Brain microvascular endothelial cell (primary cell): ENCODE data around the gene ATPAF1.
"Not testable (repeated sequence)": the region's sequence is repeated elsewhere in the genome, so short reads cannot be mapped to it uniquely, and the experiment has no call there.

Source experiments
- DNase-seq: peaks from one replicate; pipeline ENCODE4 v3.0.0-alpha.2; 2020
- H3K27ac ChIP-seq: fragments of 250-450 bp; sonication (Bioruptor Pico); 2 replicates; pipeline ENCODE4 v1.5.1; 2020; ENCODE audit warnings: mild to moderate bottlenecking, moderate library complexity
- H3K27me3 ChIP-seq: fragments of 250-450 bp; sonication (Bioruptor Pico); replicated peaks from 2 replicates; pipeline ENCODE4 v1.5.1; 2020; ENCODE audit warnings: mild to moderate bottlenecking
- H3K36me3 ChIP-seq: fragments of 250-450 bp; sonication (Bioruptor Pico); replicated peaks from 2 replicates; pipeline ENCODE4 v1.5.1; 2020; ENCODE audit warnings: mild to moderate bottlenecking
- H3K4me3 ChIP-seq: 2 replicates; pipeline ENCODE4 v1.5.1; 2011; ENCODE audit warnings: low read depth, mild to moderate bottlenecking, control low read depth, low read length, moderate library complexity
- in situ Hi-C: cut with HindIII; loops from 2 replicates; pipeline ENCODE4 v1.10.0; 2017; ENCODE audit warnings: low sequenced_read_pairs, low pct_ligation_motif_present
- TF ChIP-seq, protein P1 (sequence below): IDR thresholded peaks from 2 replicates; pipeline ENCODE4 v1.5.1; 2011; ENCODE audit warnings: low read depth, mild to moderate bottlenecking, moderate library complexity, low read length, control low read depth, inconsistent platforms; ENCODE audit errors: missing control alignments

Gene ATPAF1

DNA sequence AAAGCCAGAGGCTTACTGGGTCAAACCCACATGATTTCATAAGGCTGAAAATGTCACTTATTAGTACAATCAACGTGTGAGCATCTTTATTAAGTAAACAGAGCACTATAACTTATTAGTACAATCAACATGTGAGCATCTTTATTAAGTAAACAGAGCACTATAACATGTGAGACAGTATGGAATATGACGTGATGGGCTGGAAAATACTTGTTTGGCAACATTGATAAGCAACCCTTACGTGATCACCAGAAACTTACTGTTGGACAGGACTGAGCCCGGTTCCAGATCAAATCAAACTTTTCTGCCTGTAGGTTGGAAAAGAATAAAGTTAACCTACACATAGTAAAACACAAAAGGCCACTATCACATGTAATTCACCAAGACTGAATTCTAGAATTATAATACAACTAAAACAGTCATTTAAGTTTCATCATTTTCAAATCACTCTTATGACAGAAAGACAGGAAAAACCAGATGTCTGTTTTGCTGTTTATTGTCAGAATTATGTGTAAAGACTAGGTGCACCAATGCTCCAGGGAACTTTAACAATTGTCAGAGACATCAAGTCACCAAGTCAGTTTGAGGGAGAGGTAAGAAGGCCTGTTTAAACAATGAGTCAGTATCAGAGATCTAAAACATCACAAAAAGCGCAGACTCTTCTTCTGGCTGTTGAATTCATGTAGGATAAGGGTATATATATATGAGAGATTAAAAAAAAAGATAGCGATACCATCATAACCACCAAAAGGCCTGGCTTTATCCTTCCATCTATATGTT is 15.7 kb downstream of the ATPAF1 start:
- in situ Hi-C loops: no loop called here
- no peak overlapping the region for H3K27ac ChIP-seq
- no peak for DNase-seq
- TF ChIP-seq, protein P1, sequence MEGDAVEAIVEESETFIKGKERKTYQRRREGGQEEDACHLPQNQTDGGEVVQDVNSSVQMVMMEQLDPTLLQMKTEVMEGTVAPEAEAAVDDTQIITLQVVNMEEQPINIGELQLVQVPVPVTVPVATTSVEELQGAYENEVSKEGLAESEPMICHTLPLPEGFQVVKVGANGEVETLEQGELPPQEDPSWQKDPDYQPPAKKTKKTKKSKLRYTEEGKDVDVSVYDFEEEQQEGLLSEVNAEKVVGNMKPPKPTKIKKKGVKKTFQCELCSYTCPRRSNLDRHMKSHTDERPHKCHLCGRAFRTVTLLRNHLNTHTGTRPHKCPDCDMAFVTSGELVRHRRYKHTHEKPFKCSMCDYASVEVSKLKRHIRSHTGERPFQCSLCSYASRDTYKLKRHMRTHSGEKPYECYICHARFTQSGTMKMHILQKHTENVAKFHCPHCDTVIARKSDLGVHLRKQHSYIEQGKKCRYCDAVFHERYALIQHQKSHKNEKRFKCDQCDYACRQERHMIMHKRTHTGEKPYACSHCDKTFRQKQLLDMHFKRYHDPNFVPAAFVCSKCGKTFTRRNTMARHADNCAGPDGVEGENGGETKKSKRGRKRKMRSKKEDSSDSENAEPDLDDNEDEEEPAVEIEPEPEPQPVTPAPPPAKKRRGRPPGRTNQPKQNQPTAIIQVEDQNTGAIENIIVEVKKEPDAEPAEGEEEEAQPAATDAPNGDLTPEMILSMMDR: no peak
- no peak overlapping the region for H3K4me3 ChIP-seq
- H3K36me3 ChIP-seq: peaks cover 12% of the 10 kb centered on the region
- no peaks in the 10 kb centered on the region for H3K27me3 ChIP-seq

DNA sequence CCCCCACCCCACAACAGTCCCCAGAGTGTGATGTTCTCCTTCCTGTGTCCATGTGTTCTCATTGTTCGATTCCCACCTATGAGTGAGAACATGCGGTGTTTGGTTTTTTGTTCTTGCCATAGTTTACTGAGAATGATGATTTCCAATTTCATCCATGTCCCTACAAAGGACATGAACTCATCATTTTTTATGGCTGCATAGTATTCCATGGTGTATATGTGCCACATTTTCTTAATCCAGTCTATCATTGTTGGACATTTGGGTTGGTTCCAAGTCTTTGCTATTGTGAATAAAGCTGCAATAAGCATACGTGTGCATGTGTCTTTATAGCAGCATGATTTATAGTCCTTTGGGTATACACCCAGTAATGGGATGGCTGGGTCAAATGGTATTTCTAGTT is 17.0 kb downstream of the ATPAF1 start:
- H3K27ac ChIP-seq, DNase-seq, H3K27me3 ChIP-seq, H3K4me3 ChIP-seq, in situ Hi-C loops: not testable (repeated sequence)
- peaks cover 12% of the 10 kb centered on the region for H3K36me3 ChIP-seq

DNA sequence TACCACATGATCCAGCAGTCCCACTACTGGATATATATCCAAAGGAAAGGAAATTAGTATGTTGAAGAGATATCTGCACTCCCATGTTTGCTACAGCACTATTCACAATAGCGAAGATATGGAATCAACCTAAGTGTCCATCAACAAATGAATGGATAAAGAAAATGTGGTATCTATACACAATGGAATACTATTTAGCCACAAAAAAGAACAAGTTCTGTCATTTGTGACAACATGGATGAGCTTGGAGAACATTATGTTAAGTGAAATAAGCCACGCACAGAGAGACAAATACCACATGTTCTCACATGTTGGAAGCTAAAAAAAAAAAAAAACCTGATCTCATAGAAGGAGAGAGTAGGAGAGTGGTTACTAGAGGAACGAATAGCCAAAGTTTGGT is 17.7 kb downstream of the ATPAF1 start:
- no peak for DNase-seq
- Histone ChIP-seq H3K27ac (no peak overlapping the region), H3K36me3 (peaks cover 10% of the 10 kb centered on the region), H3K27me3 (no peaks in the 10 kb centered on the region), H3K4me3 (no peak overlapping the region)
- in situ Hi-C loops: no loop called here
- TF ChIP-seq, protein P1: no peak

DNA sequence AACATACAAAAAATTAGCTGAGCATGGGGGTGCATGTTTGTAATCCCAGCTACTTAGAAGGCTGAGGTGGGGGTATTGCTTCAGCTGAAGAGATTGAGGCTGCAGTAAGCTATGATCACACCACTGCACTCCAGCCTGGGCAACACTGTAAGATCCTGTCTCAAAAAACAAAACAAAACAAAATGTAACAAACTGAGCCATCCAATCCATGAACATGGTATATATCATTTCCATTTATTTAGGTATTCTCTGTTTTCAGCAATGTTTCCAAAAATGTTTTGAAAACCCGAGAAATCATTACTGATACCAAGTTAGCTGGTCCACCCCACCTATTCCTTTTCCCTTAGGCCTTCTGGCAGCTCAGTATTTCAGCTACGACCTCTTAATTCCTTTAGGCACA is 18.4 kb downstream of the ATPAF1 start:
- DNase-seq: no peak
- Histone ChIP-seq H3K4me3 (no peak overlapping the region), H3K36me3 (peaks cover 6% of the 10 kb centered on the region), H3K27ac (no peak overlapping the region), H3K27me3 (no peaks in the 10 kb centered on the region)
- in situ Hi-C loops: no loop called here
- TF ChIP-seq, protein P1: no peak

DNA sequence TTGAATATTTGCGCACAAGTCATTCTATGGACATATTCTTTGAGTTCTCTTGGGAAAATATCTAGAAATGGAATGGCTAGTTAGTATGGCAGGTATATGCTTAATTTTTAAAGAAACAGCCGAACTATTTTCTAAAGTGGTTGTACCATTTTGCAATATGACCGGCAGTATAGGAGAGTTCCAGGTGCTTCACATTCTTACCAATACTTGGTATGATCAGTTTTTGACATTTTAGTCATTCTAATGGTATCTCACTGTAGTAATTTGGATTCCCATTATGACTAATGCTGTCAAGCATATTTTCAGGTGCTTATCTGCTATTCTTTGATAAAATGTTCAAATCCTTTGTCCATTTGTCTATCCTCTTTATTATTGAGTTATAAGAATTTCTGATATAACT is 20.6 kb downstream of the ATPAF1 start:
- in situ Hi-C loops: no loop called here

DNA sequence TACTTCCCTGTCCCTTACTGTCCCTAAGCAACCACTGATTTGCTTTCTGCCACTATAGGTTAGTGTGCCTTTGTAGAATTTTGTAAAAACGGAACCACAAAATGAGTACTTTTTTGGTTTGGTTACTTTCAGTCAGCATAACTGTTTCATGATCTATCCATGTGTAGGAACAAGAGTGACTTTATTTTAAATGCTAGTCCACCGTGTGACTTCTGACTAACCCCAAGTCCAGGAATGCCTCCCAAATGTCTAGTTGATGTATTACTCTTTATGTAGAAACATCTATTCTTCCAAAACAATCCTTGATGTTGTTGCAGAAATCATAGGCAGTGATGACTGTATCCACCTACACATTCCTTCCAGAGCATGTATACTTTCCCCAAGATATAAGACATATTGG is 21.3 kb downstream of the ATPAF1 start:
- DNase-seq: no peak
- H3K27me3 ChIP-seq: no peaks in the 10 kb centered on the region
- TF ChIP-seq, protein P1: no peak
- in situ Hi-C loops: no loop called here
- peaks cover 5% of the 10 kb centered on the region for H3K36me3 ChIP-seq
- no peak overlapping the region for H3K4me3 ChIP-seq
- no peak overlapping the region for H3K27ac ChIP-seq

More for the DNA sequence above, 20.6 kb downstream of the ATPAF1 start:
- H3K4me3 ChIP-seq: no peak overlapping the region
- H3K36me3 ChIP-seq: peaks cover 5% of the 10 kb centered on the region
- no peak for DNase-seq
- no peaks in the 10 kb centered on the region for H3K27me3 ChIP-seq
- TF ChIP-seq, protein P1: no peak
- H3K27ac ChIP-seq: no peak overlapping the region
